NCI-H748 treated with DMSO at 0.1 percent for 48 hours (cell line): Measurements from ENCODE around the gene SLC43A3.

Experiments
- DNase-seq: peaks from one replicate; lab custom pipeline; 2025; lab: John Stamatoyannopoulos, UW

SLC43A3 gene

GRCh38 chr11:57357856-57358255 lies 69.1 kb downstream of the SLC43A3 start:
- no peak for DNase-seq

- no peak for DNase-seq
Observed at GRCh38 chr11:57357310-57357709, 69.6 kb downstream of the SLC43A3 start.
